ENCODE results near the gene DHX16. TPM values are rescaled to one million over a fixed set of nuclear protein-coding genes. Genes with fewer than 3 reads are reported as not detected.

The DHX16 gene
- total RNA-seq, 2 experiments from 2014 or later, result 33.1 to 35.3 TPM

DNA sequence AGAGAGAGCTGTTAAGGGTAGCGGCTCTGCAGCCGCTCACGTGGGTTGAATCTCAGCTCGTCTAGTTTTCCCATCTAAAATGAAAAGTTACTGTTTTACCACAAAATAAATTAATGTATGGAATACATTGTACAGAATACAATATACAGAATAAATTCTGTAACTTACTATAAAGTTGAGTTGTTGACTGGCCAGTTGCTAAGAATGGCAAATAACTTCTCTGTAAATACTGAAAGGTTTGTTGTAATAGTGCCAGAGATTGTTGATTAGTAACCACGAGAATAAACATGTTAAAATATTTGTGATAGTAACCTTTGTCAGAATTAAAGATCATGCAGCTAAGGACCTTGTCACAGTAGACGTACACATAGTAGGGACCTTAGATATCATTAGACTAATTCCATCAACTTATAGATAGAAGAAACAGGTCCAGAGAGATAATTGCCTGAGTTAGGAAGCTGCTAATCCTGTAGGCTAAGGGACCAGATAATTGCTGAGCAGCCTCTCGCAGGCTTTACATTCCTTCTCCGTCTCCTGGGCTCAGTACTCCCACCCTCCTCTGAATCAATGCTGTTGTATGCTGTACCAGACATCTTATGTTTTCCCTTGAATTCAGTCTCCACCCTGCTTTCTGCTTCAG lies 18.5 kb upstream of the DHX16 start:
- H3K27ac Mint-ChIP-seq, result peak overlapping the region; percentile 40
- no peaks in the 10 kb centered on the region for H3K9me3 Mint-ChIP-seq
- peaks cover 37% of the 10 kb centered on the region for H3K4me1 Mint-ChIP-seq (ENCODE audit: low read depth)
- intact Hi-C loops (cut with micrococcal nuclease), result no loop called here
- H3K36me3 Mint-ChIP-seq, result peaks cover 9% of the 10 kb centered on the region
- no peaks in the 10 kb centered on the region for H3K27me3 Mint-ChIP-seq
- DNase-seq, result no peak
- ChIA-PET CTCF (interaction anchor here (0.6 to 2.4 kb wide), 6 partner anchors 10 to 1853 kb away, joined by 3 to 16 read pairs (median 4); no protein-coding TSS in a partner anchor), POLR2A (interaction anchor here (0.7 to 14.8 kb wide), 4 partner anchors 9 to 77 kb away, joined by 5 to 209 read pairs (median 7); partner anchors contain the start of genes MDC1 and TUBB)
- H3K4me3 Mint-ChIP-seq, result peak overlapping the region; percentile 91

DNA sequence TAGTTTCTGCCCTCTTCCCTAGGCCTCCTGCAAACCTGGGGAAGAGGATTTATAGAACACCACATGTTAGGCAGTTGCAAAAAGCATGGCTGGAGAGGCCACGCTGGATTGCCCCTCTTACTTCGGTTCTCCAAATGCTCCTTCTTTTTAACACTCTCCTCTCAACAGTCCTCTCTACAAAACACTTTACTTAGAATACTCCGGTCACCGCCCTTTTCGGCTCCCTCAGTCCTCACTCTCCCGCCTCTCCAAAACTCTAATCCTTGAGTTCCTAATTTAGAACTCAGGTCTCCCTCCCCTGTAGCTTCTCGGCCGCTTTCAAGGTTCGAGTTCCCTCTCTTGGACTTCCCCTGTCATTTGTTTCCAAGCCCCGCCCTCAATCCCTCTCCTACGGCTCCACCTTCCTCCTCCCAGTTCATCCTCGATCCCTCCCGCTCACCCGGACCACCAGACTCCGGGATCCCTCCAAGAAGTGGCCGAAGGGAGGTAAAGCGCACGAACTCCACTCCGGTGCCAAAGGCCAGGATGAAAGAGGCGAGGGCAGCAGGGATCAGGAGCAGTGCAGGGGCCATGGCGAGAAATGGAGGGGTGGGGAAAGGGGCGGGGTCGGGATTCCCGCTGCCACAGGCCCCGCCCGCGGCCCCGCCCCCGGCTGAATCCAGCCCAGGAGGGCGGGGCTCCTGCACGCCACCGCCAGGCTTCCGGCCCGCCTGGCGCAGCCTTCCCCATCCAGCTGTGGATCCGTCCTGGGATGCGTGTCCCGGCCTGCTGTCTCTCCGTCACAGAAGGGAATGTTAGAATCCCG lies 17.8 kb upstream of the DHX16 start, which contains the start of gene NRM:
TSS of gene NRM (minus strand) at position 582 of the 805 bp plus-strand sequence. CDS start at position 572, 10 bp downstream.
- DNase-seq, result peak; percentile 83
- Mint-ChIP-seq H3K27ac (peak within 1 kb of the TSS; percentile 99), H3K36me3 (peaks cover 16% of the 10 kb centered on the region), H3K9me3 (no peaks in the 10 kb centered on the region), H3K4me3 (peak within 1 kb of the TSS; percentile 91), H3K4me1 (ENCODE audit: low read depth) (peaks cover 37% of the 10 kb centered on the region), H3K27me3 (no peaks in the 10 kb centered on the region)
- CTCF ChIA-PET, result interaction anchor here (0.6 to 2.4 kb wide), 6 partner anchors 9 to 41 kb away, joined by 3 to 16 read pairs (median 4); no protein-coding TSS in a partner anchor
- POLR2A ChIA-PET, result interaction anchor here (0.7 to 14.8 kb wide), 4 partner anchors 9 to 76 kb away, joined by 5 to 209 read pairs (median 7); partner anchors contain the start of genes MDC1 and TUBB
- intact Hi-C loops (cut with micrococcal nuclease), result loop anchor here (1.0 kb wide), 1 partner anchor 11 kb away; no protein-coding TSS in a partner anchor

DNA sequence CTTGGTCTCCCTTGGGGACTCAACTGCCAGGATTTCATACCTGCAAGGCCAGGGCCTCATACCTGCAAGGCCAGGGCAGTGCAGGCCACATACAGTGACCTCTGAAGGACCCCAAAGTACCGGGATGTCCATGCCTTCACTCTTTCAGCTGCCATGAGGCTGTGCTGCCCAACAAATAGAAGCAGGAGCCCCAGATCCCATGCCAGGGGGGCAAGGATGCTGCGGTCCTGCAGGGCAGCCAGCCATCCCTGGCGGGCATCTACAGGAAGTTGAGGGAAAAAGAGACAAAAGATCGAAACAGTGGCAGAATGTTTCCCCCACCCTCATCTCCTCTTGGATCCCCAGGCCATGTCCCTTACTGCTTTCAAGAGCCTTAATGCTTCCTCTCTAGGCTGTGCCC lies 17.2 kb upstream of the DHX16 start:
- POLR2A ChIA-PET, result interaction anchor here (0.6 to 14.8 kb wide), 3 partner anchors 8 to 48 kb away, joined by 3 to 209 read pairs (median 7); partner anchors contain the start of genes MDC1 and TUBB
- CTCF ChIA-PET, result interaction anchor here (1.0 to 3.0 kb wide), 2 partner anchors 11 to 42 kb away, joined by 4 to 25 read pairs; no protein-coding TSS in a partner anchor
- H3K27ac Mint-ChIP-seq, result peak overlapping the region; percentile 99
- H3K4me1 Mint-ChIP-seq (ENCODE audit: low read depth), result peaks cover 37% of the 10 kb centered on the region
- no peaks in the 10 kb centered on the region for H3K9me3 Mint-ChIP-seq
- peak overlapping the region; percentile 91 for H3K4me3 Mint-ChIP-seq
- no peak for DNase-seq
- intact Hi-C loops (cut with micrococcal nuclease), result loop anchor here (1.0 to 5.0 kb wide), 2 partner anchors 11 to 667 kb away; partner anchors contain the start of gene HLA-B
- no peaks in the 10 kb centered on the region for H3K27me3 Mint-ChIP-seq
- peaks cover 22% of the 10 kb centered on the region for H3K36me3 Mint-ChIP-seq

DNA sequence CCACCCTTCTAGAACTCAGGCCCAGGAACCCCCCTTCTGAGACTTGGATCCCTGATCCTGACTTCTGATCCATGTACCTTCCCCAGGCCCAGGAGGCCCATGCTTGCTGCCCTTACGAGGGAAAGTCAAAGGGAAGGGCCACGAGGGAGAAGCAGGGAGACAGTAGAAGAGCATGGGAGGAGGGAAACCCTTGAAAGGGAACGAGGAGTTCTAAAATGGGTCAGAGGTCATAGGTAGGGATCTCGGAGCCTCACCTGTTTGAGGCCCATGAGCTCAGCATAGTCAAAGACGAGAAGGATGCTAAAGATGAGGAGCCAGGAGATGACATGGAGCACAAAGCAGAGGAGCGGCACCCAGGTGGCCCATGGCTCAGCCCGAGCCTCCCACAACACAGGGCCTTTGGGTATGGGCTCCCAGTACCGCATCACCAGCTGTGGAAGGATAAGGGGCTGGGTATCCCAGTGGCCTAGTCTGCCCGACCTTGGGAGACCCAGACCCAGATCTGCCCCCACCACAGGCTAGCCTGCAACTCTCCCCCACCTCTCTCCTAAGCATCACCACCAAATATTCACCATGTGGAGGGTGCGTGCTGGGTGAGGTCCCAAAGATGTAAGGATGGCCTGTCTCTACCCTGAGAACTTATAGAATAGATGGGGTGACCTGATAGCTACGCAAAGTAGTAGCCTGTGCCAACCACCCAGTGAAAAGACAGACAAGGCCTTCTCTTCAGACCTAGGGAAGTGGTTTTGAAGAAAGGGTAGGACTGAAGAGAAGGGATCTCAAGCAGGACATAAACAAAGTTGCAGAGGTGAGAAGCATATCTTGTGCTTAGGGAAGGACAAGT lies 16.4 kb upstream of the DHX16 start:
- H3K4me1 Mint-ChIP-seq (ENCODE audit: low read depth), result peaks cover 37% of the 10 kb centered on the region
- peaks cover 29% of the 10 kb centered on the region for H3K36me3 Mint-ChIP-seq
- no peaks in the 10 kb centered on the region for H3K9me3 Mint-ChIP-seq
- peak overlapping the region; percentile 91 for H3K4me3 Mint-ChIP-seq
- H3K27ac Mint-ChIP-seq, result peak overlapping the region; percentile 99
- ChIA-PET POLR2A (interaction anchor here (0.6 to 14.8 kb wide), 3 partner anchors 12 to 48 kb away, joined by 3 to 209 read pairs (median 5); partner anchors contain the start of genes MDC1 and TUBB), CTCF (interaction anchor here (2.5 to 3.0 kb wide), 2 partner anchors 10 to 33 kb away, joined by 20 to 25 read pairs; no protein-coding TSS in a partner anchor)
- no peak for DNase-seq
- no peaks in the 10 kb centered on the region for H3K27me3 Mint-ChIP-seq
- intact Hi-C loops (cut with micrococcal nuclease), result loop anchor here (5.0 kb wide), 1 partner anchor 668 kb away; the partner anchor contains the start of gene HLA-B

DNA sequence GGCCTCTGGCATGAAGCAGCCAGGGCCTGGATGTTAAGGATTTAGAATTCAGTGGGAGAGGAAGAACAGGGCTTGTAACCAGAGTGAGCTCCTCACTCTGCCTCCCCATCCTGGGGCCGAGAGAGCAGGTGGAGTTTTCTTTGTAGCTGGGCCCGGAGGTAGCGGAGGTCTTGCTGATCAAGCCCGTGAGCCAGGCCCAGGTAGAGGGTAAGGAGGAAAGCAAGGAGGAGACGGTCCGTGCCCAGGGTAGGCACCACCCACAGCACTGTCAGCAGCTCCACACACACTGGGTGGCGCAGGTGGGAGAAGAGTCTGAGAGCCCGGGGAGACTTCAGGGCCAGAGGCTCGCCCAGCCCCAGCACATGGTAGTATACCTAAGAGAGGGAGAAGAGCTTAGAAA lies 15.8 kb upstream of the DHX16 start:
- Mint-ChIP-seq H3K36me3 (peaks cover 35% of the 10 kb centered on the region), H3K9me3 (no peaks in the 10 kb centered on the region), H3K4me1 (ENCODE audit: low read depth) (peaks cover 37% of the 10 kb centered on the region), H3K4me3 (peak overlapping the region; percentile 100), H3K27me3 (no peaks in the 10 kb centered on the region), H3K27ac (peak overlapping the region; percentile 99)
- ChIA-PET CTCF (interaction anchor here (2.0 to 3.0 kb wide), 3 partner anchors 10 to 42 kb away, joined by 8 to 25 read pairs (median 20); no protein-coding TSS in a partner anchor), POLR2A (interaction anchor here (0.5 to 14.8 kb wide), 4 partner anchors 13 to 158 kb away, joined by 3 to 209 read pairs (median 5); partner anchors contain the start of genes MDC1 and TUBB)
- peak; percentile 23 for DNase-seq
- intact Hi-C loops (cut with micrococcal nuclease), result loop anchor here (5.0 kb wide), 1 partner anchor 669 kb away; the partner anchor contains the start of gene HLA-B

DNA sequence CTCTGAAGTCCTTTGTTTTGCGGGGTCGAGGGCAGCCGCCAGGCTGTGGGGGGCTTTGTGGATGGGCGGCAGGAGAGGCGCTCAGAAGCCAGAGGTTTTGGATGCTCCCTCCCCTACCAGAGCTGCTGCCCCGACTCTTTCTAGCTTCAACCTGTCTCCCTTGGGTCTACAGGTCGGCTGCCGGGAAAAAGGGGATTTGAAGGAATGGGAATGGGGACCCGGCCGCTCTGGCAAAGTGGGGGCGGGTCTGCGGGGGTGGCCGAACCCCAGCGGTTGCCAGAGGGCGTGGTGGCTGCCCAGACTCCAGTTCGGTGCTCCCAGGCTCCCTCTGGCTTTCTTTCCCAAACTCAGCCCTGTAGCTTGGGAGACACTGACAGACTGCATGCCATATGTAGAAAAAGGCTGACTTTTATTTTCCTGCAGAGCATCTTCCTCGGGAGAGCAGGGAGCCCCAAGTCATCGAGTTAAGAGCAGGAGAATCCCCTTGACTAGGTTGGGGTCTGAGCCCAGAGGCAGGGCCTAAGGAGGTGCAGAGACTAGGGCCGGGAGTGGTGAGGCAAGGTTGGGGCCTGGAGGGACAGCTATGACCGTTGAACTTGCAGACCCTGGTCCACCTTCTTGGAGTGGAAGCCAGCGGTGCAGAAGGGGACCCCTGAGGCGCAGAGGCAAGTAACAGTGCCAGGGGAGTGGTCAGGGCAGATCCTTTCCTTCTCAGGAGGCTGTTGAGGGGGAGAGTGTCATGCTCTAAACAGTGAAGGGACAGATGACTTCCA lies 15.0 kb upstream of the DHX16 start:
- peaks cover 43% of the 10 kb centered on the region for H3K36me3 Mint-ChIP-seq
- H3K9me3 Mint-ChIP-seq, result no peaks in the 10 kb centered on the region
- H3K27me3 Mint-ChIP-seq, result no peaks in the 10 kb centered on the region
- H3K4me1 Mint-ChIP-seq (ENCODE audit: low read depth), result peaks cover 37% of the 10 kb centered on the region
- ChIA-PET CTCF (interaction anchor here (0.6 to 3.0 kb wide), 5 partner anchors 9 to 1128 kb away, joined by 3 to 25 read pairs (median 8); no protein-coding TSS in a partner anchor), POLR2A (interaction anchor here (0.5 to 14.8 kb wide), 5 partner anchors 12 to 158 kb away, joined by 3 to 209 read pairs (median 3); partner anchors contain the start of genes MDC1 and TUBB)
- H3K4me3 Mint-ChIP-seq, result peak overlapping the region; percentile 100
- intact Hi-C loops (cut with micrococcal nuclease), result loop anchor here (5.0 kb wide), 1 partner anchor 669 kb away; the partner anchor contains the start of gene HLA-B
- H3K27ac Mint-ChIP-seq, result peak overlapping the region; percentile 99
- DNase-seq, result no peak

DNA sequence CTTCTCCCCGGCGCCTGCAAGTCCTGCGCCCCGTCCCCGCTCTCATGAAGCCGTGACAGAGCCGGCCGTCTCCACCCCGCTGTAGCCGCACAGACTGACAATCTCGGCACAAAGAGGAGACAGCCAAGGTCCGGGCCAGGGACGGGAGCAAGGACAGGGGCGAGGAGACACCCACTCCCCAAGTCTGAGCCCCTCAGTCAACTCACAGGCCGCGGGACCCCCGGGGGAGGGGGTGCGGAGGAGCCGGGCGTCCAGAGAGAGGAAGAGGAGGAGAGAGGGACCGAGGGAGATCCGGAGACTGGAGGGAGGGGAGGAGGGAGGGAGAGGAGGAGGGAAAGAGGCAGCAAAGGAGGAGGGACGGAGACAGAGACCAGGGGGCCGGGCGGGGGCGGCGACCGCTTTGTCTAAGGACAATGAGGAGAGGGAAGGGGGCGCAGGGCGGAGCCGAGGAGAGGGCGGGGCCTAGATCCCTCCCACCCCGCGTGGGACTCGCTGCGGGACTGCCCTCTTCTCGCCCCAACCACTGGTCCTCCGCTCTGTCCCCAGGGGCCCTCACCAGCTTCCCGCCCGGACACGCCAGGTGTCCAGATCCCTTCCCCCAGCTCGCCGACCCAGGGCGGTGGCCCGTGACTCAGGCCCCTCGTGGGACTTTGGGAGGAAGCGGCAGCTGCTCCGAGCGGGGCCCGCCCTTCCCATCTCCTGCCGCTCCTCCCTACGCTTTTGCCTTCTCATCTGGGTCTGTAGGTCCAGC lies 14.3 kb upstream of the DHX16 start:
- peak overlapping the region; percentile 99 for H3K27ac Mint-ChIP-seq
- H3K9me3 Mint-ChIP-seq, result no peaks in the 10 kb centered on the region
- peaks cover 38% of the 10 kb centered on the region for H3K4me1 Mint-ChIP-seq (ENCODE audit: low read depth)
- intact Hi-C loops (cut with micrococcal nuclease), result loop anchor here (1.0 to 5.0 kb wide), 2 partner anchors 70 to 670 kb away; partner anchors contain the start of genes HLA-B, MRPS18B and PPP1R10
- CTCF ChIA-PET, result interaction anchor here (0.6 to 3.0 kb wide), 5 partner anchors 8 to 1129 kb away, joined by 3 to 25 read pairs (median 8); no protein-coding TSS in a partner anchor
- H3K36me3 Mint-ChIP-seq, result peaks cover 49% of the 10 kb centered on the region
- POLR2A ChIA-PET, result interaction anchor here (0.6 to 14.8 kb wide), 4 partner anchors 12 to 155 kb away, joined by 3 to 209 read pairs (median 4); partner anchors contain the start of genes MDC1 and TUBB
- peak overlapping the region; percentile 100 for H3K4me3 Mint-ChIP-seq
- H3K27me3 Mint-ChIP-seq, result no peaks in the 10 kb centered on the region
- DNase-seq, result peak; percentile 90

DNA sequence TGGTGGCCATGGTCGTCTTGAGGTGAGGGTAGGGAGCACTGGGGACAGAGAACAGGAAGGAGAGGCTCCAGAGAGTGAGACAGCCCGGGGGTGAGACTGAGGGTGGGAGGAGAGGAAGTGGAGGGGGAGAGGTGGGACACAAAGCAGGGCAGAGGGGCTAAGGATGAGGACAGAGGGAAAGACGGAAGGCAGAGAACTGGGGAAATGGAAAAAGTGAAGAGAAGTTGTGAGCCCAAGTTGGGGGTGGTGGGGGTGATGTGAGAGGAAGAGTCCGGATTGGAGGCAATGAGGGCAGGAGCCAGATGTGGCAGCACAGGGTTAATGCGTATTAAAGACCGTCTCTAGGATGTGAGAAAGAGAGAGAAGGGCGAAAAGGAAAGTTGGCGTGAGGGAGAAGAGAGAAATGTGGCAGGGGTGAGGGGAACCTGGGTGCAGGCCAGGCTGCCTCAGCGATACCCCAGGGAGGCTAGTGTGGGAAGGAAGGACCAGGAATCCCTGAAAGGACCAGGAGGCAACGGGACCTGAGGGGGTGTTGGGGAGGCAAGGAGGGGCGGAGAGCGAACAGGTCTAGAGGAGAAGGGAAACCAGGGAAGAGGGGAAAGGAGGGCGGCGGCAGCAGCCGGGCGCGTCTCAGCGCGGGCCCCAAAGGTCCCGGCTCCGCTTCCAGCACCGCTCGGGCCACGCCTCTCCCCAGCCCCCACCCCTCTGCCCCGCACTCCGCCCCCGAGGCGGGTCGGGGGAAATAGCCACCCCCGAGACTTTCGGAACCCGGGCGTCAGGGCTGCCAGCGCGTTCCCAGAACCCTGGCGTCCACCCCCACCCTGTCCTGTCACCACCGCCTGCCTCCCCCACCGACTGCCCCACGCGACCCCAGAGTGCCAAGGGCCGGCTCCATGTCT lies 13.5 kb upstream of the DHX16 start, which contains the start of gene PPP1R18:
TSS of gene PPP1R18 (minus strand) at position 637 of the 899 bp plus-strand sequence. CDS start at position 10, 627 bp downstream.
- intact Hi-C loops (cut with micrococcal nuclease), result loop anchor here (1.0 to 5.0 kb wide), 2 partner anchors 69 to 671 kb away; partner anchors contain the start of genes HLA-B, MRPS18B and PPP1R10
- ChIA-PET CTCF (interaction anchor here (19.8 kb wide), 1 partner anchor 41 kb away, joined by 628 read pairs; the partner anchor contains the start of genes MDC1 and TUBB), POLR2A (interaction anchor here (1.1 to 14.8 kb wide), 4 partner anchors 35 to 73 kb away, joined by 7 to 209 read pairs (median 12); partner anchors contain the start of genes MDC1, MRPS18B, PPP1R10 and TUBB)
- Mint-ChIP-seq H3K27ac (peak within 1 kb of the TSS; percentile 99), H3K4me1 (ENCODE audit: low read depth) (peaks cover 34% of the 10 kb centered on the region), H3K36me3 (peaks cover 57% of the 10 kb centered on the region), H3K4me3 (peak within 1 kb of the TSS; percentile 100), H3K27me3 (no peaks in the 10 kb centered on the region), H3K9me3 (no peaks in the 10 kb centered on the region)
- peak; percentile 91 for DNase-seq

Measured in activated CD4-positive, alpha-beta memory T cell treated with anti-CD3 and anti-CD28 coated beads for 36 hours (primary cell).